A549 (cell line): ENCODE measurements around the gene M6PR. TPM values are rescaled to one million over a fixed set of nuclear protein-coding genes. Genes with fewer than 3 reads are reported as not detected.
A peak's percentile ranks its signal among the peaks of the same experiment; 100 is the strongest.
"Not testable (repeated sequence)": the region's sequence is repeated elsewhere in the genome, so short reads cannot be mapped to it uniquely, and the experiment has no call there.

ENCODE experiments used
- ATAC-seq, 2 experiments: fragments of 200-7000 bp in 1 of 2; fragments of >200 bp in 1 of 2; cut with Nextera tagmentation in 1 of 2; cut with Tn5 transposase in 1 of 2; 3 replicates each; pipeline versions ENCODE4 v1.8.0 to v1.9.1; 2018 to 2020; ENCODE audit warnings: mild to moderate bottlenecking in 1 of 2, moderate library complexity in 1 of 2
- CTCF ChIA-PET: fragments of 300-600 bp; sonication (Branson Sonifier 250); formaldehyde crosslinking; extraction: SDS; loops from one replicate; lab custom pipeline; 2021; ENCODE audit warnings: antibody characterized with exemption, inconsistent platforms; lab: Yijun Ruan, JAX
- POLR2A ChIA-PET: fragments of 350-600 bp; formaldehyde crosslinking; extraction: SDS; loops from one replicate; lab custom pipeline; 2021; ENCODE audit warnings: antibody characterized with exemption, inconsistent platforms; lab: Yijun Ruan, JAX
- DNase-seq, 2 experiments: peaks; one replicate each; pipeline versions ENCODE4 v3.0.0 to v3.0.0-alpha.2; 2011 to 2016; ENCODE audit warnings: low read depth in 1 of 2, low spot score in 1 of 2
- FAIRE-seq: peaks from 2 replicates; lab custom pipeline; 2011; peaks lifted over from hg19 to GRCh38; lab: Jason Lieb, UNC
- H3K27ac ChIP-seq, 2 experiments: fragments of >200 bp; sonication (Bioruptor Twin); formaldehyde crosslinking; 3 replicates each; pipeline ENCODE4 v1.5.1; 2016 to 2017
- H3K4me1 ChIP-seq: fragments of >200 bp; sonication (Bioruptor Twin); formaldehyde crosslinking; 3 replicates; pipeline ENCODE4 v1.6.1; 2016
- H3K4me2 ChIP-seq: fragments of >200 bp; sonication (Bioruptor Twin); formaldehyde crosslinking; 3 replicates; pipeline ENCODE4 v1.6.1; 2016
- H3K4me3 ChIP-seq: fragments of >200 bp; sonication (Bioruptor Twin); formaldehyde crosslinking; 3 replicates; pipeline ENCODE4 v1.5.1; 2016
- H3K9me3 ChIP-seq: fragments of >200 bp; sonication (Bioruptor Twin); formaldehyde crosslinking; 3 replicates; pipeline ENCODE4 v1.6.1; 2016
- CTCF ChIP-seq: fragments of >200 bp; sonication (Bioruptor Twin); formaldehyde crosslinking; IDR thresholded peaks from 3 replicates; pipeline ENCODE4 v1.5.1; 2016
- E2F6 ChIP-seq: IDR thresholded peaks from 2 replicates; pipeline ENCODE4 v1.6.1; 2012; ENCODE audit warnings: low read depth, borderline replicate concordance
- EP300 ChIP-seq, 2 experiments: fragments of >200 bp; sonication (Bioruptor Twin); formaldehyde crosslinking; IDR thresholded peaks; 2 replicates in 1 of 2; 3 replicates in 1 of 2; pipeline ENCODE4 v1.6.1; 2016 to 2017
- ESRRA ChIP-seq: fragments of 150-350 bp; IDR thresholded peaks from 2 replicates; pipeline ENCODE4 v1.6.1; 2014; ENCODE audit warnings: mild to moderate bottlenecking, low read length, borderline replicate concordance
- FOSL2 ChIP-seq, 2 experiments: fragments of 450-650 bp in 1 of 2; fragments of >200 bp in 1 of 2; sonication (Bioruptor Twin) in 1 of 2; formaldehyde crosslinking; IDR thresholded peaks; 2 replicates each; pipeline versions ENCODE4 v1.5.0 to v1.6.1; 2016 to 2020; ENCODE audit warnings: mild to moderate bottlenecking in 1 of 2, moderate library complexity in 1 of 2
- FOXS1 ChIP-seq: fragments of 250-450 bp; sonication (Bioruptor Pico); IDR thresholded peaks from 2 replicates; pipeline ENCODE4 v1.5.0; 2020; ENCODE audit warnings: mild to moderate bottlenecking, moderate library complexity
- HDAC2 ChIP-seq: fragments of 200-600 bp; sonication (generic); IDR thresholded peaks from 2 replicates; pipeline ENCODE4 v1.6.1; 2016
- HES2 ChIP-seq: fragments of >200 bp; sonication (Bioruptor Twin); formaldehyde crosslinking; IDR thresholded peaks from 2 replicates; pipeline ENCODE4 v1.6.1; 2016
- HOXB13 ChIP-seq: fragments of 250-450 bp; sonication (Bioruptor Pico); IDR thresholded peaks from 2 replicates; pipeline ENCODE4 v1.5.0; 2020; ENCODE audit warnings: low read depth, mild to moderate bottlenecking, moderate library complexity
- HOXB5 ChIP-seq: fragments of 250-450 bp; sonication (Bioruptor Pico); IDR thresholded peaks from 2 replicates; pipeline ENCODE4 v1.5.0; 2020; ENCODE audit warnings: mild to moderate bottlenecking, moderate library complexity
- JUNB ChIP-seq: fragments of >200 bp; sonication (Bioruptor Twin); formaldehyde crosslinking; IDR thresholded peaks from 2 replicates; pipeline ENCODE4 v1.6.1; 2016
- MAX ChIP-seq: IDR thresholded peaks from 2 replicates; pipeline ENCODE4 v1.6.1; 2012
- MYC ChIP-seq: IDR thresholded peaks from 2 replicates; pipeline ENCODE4 v1.6.1; 2012; ENCODE audit warnings: mild to moderate bottlenecking, inconsistent platforms, low read length, improper control_type of control experiment, borderline replicate concordance
- NFE2L2 ChIP-seq: fragments of 150-350 bp; conservative IDR thresholded peaks from 2 replicates; pipeline ENCODE4 v1.6.1; 2014; ENCODE audit warnings: low read length
- NPAS2 ChIP-seq: fragments of 250-450 bp; sonication (Bioruptor Pico); IDR thresholded peaks from 2 replicates; pipeline ENCODE4 v1.8.0; 2022; ENCODE audit warnings: mild to moderate bottlenecking, moderate library complexity, borderline replicate concordance
- NR3C1 ChIP-seq: fragments of >200 bp; sonication (Bioruptor Twin); formaldehyde crosslinking; IDR thresholded peaks from 3 replicates; pipeline ENCODE4 v1.6.1; 2017
- PHF8 ChIP-seq: fragments of 200-600 bp; sonication (generic); IDR thresholded peaks from 2 replicates; pipeline ENCODE4 v1.6.1; 2016; ENCODE audit warnings: low read depth, mild to moderate bottlenecking, antibody characterized with exemption, moderate library complexity, borderline replicate concordance
- RCOR1 ChIP-seq: fragments of 150-350 bp; IDR thresholded peaks from 2 replicates; pipeline ENCODE4 v1.6.1; 2014; ENCODE audit warnings: antibody characterized with exemption, low read length, low read depth
- REST ChIP-seq: fragments of 200-600 bp; sonication (generic); IDR thresholded peaks from 2 replicates; pipeline ENCODE4 v1.6.1; 2016; ENCODE audit warnings: antibody characterized with exemption, mild to moderate bottlenecking, moderate library complexity
- RFX5 ChIP-seq: fragments of 450-650 bp; IDR thresholded peaks from 2 replicates; pipeline ENCODE4 v1.7.1; 2014; ENCODE audit warnings: antibody characterized with exemption, mild to moderate bottlenecking, moderate library complexity
- ZC3H11A ChIP-seq: fragments of 450-650 bp; IDR thresholded peaks from 2 replicates; pipeline ENCODE4 v1.6.1; 2014; ENCODE audit warnings: antibody characterized with exemption, mild to moderate bottlenecking
- WGBS: methylation state at CpG from one replicate; pipeline ENCODE4 v1.1.6; 2017; ENCODE audit errors: missing lambda C conversion rate; 5-methylcytosine and 5-hydroxymethylcytosine counted together
- polyA plus RNA-seq, 4 experiments: library from polyadenylated mRNA; depleted of rRNA in 3 of 4; stranded (reverse); fragments of >200 nt; fragmentation: RNase III in 1 of 4; extraction: RNeasy Plus Mini Kit Qiagen cat#74134 plus additional on column Dnase treatment in 1 of 4; gene quantifications; 2 replicates in 3 of 4; 3 replicates in 1 of 4; pipeline ENCODE4 v1.2.3, GENCODE V29; 2011 to 2017

Gene M6PR
- polyA plus RNA-seq, 2 of the 4 experiments (the other 2 are of a cell fraction): 162 to 187 TPM

GRCh38 chr12:8930655-8931323 is 18.7 kb downstream of the M6PR start:
- ATAC-seq: 0 out of 6 replicates have a peak, but pooled peaks of 1 of the 2 experiments have one; percentile 34

GRCh38 chr12:8922544-8922943 is 26.9 kb downstream of the M6PR start:
- H3K4me1 ChIP-seq: no peaks in the 10 kb centered on the region
- FAIRE-seq: no peak
- H3K4me2 ChIP-seq: no peak overlapping the region
- TF ChIP-seq RFX5 (no peak), HOXB13 (no peak)
- no peak overlapping the region for H3K4me3 ChIP-seq
- CTCF ChIA-PET: interaction anchor here (1.5 kb wide), 1 partner anchor 27 kb away, joined by 4 read pairs; the partner anchor contains the start of gene M6PR
- no peak overlapping the region for H3K27ac ChIP-seq
- no peak for DNase-seq
- no peak for ATAC-seq
- no peaks in the 10 kb centered on the region for H3K9me3 ChIP-seq
- POLR2A ChIA-PET: no interaction called here
- 94% methylated on average over 5 of the region's 5 CpGs for WGBS

More at GRCh38 chr12:8930655-8931323, 18.7 kb downstream of the M6PR start:
- ChIA-PET POLR2A (interaction anchor here (1.0 kb wide), 1 partner anchor 19 kb away, joined by 3 read pairs; the partner anchor contains the start of gene M6PR), CTCF (interaction anchor here (0.7 kb wide), 1 partner anchor 25 kb away, joined by 3 read pairs; no protein-coding TSS in a partner anchor)
- not testable (repeated sequence) for H3K27ac ChIP-seq, H3K4me1 ChIP-seq, H3K4me2 ChIP-seq, H3K9me3 ChIP-seq, DNase-seq, FAIRE-seq, H3K4me3 ChIP-seq
- WGBS: 93% methylated on average over 4 of the region's 4 CpGs

- H3K4me3 ChIP-seq, POLR2A ChIA-PET, FAIRE-seq, H3K27ac ChIP-seq, ATAC-seq, H3K4me2 ChIP-seq, H3K4me1 ChIP-seq, H3K9me3 ChIP-seq, DNase-seq: not testable (repeated sequence)
- CTCF ChIA-PET: interaction anchor here (1.6 to 1.8 kb wide), 2 partner anchors 29 to 129 kb away, joined by 3 to 5 read pairs; no protein-coding TSS in a partner anchor
- 81% methylated on average over 3 of the region's 4 CpGs for WGBS
These were observed 29.8 kb downstream of the M6PR start for GRCh38 chr12:8919643-8920042.

- ATAC-seq (no peak), FAIRE-seq (no peak), DNase-seq (no peak)
- ChIA-PET CTCF (interaction anchor here (0.8 kb wide), 1 partner anchor 236 kb away, joined by 3 read pairs; no protein-coding TSS in a partner anchor), POLR2A (no interaction called here)
- 93% methylated on average over 1 of the region's 1 CpG for WGBS
- Histone ChIP-seq H3K4me3 (no peak overlapping the region), H3K4me2 (no peak overlapping the region), H3K27ac (no peak overlapping the region), H3K9me3 (no peaks in the 10 kb centered on the region), H3K4me1 (peaks cover 18% of the 10 kb centered on the region)
- TF ChIP-seq PHF8 (no peak), ESRRA (no peak), E2F6 (no peak), REST (no peak), RCOR1 (no peak), MYC (no peak), EP300 (IDR thresholded peaks at IDR 0.05) (no peak), FOXS1 (CRISPR knock-in tag) (no peak), JUNB (no peak), NPAS2 (CRISPR knock-in tag) (no peak), HES2 (no peak), CTCF (no peak), HOXB5 (CRISPR knock-in tag) (no peak), NFE2L2 (no peak), ZC3H11A (no peak), MAX (no peak), HDAC2 (no peak), FOSL2 (IDR thresholded peaks at IDR 0.05) (no peak), FOSL2 (CRISPR knock-in tag; IDR thresholded peaks at IDR 0.05) (no peak), NR3C1 (no peak)
These were observed 31.7 kb downstream of the M6PR start for GRCh38 chr12:8917751-8918150.
